ENCODE results near the gene ILF3. TPM values are rescaled to one million over a fixed set of nuclear protein-coding genes. Genes with fewer than 3 reads are reported as not detected.
A peak's percentile ranks its signal among the peaks of the same experiment; 100 is the strongest.

The ILF3 gene
- total RNA-seq, 1 donor from 2014 or later, result 106 TPM

- Histone ChIP-seq H3K27ac (replicated peaks) (no peak overlapping the region), H3K9me3 (replicated peaks) (no peaks in the 10 kb centered on the region), H3K4me1 (peaks cover 14% of the 10 kb centered on the region), H3K27me3 (ENCODE audit: low read depth) (no peaks in the 10 kb centered on the region), H3K36me3 (peaks cover 28% of the 10 kb centered on the region), H3K4me3 (peak overlapping the region; percentile 58)
- intact Hi-C loops (cut with micrococcal nuclease), result no loop called here
- no peak for TF ChIP-seq CTCF (IDR thresholded peaks at IDR 0.05; ENCODE audit: borderline replicate concordance)
- DNase-seq, result no peak
These were observed 40.7 kb downstream of the ILF3 start for GRCh38 chr19:10694706-10695307.

GRCh38 chr19:10695401-10696398, 41.6 kb downstream of the ILF3 start:
- Histone ChIP-seq H3K27ac (replicated peaks) (no peak overlapping the region), H3K4me3 (peak overlapping the region; percentile 58), H3K9me3 (replicated peaks) (no peaks in the 10 kb centered on the region), H3K4me1 (peaks cover 15% of the 10 kb centered on the region), H3K27me3 (ENCODE audit: low read depth) (no peaks in the 10 kb centered on the region), H3K36me3 (peaks cover 19% of the 10 kb centered on the region)
- TF ChIP-seq CTCF (IDR thresholded peaks at IDR 0.05; ENCODE audit: borderline replicate concordance), result no peak
- DNase-seq, result peak; percentile 93
- intact Hi-C loops (cut with micrococcal nuclease), result no loop called here

- no peak overlapping the region for H3K27ac ChIP-seq (replicated peaks)
- no peaks in the 10 kb centered on the region for H3K27me3 ChIP-seq (ENCODE audit: low read depth)
- H3K4me1 ChIP-seq, result peaks cover 33% of the 10 kb centered on the region
- H3K9me3 ChIP-seq (replicated peaks), result no peaks in the 10 kb centered on the region
- intact Hi-C loops (cut with micrococcal nuclease), result no loop called here
- peak; percentile 65 for TF ChIP-seq CTCF (IDR thresholded peaks at IDR 0.05; ENCODE audit: borderline replicate concordance)
- peaks cover 5% of the 10 kb centered on the region for H3K36me3 ChIP-seq
- no peak overlapping the region for H3K4me3 ChIP-seq
- DNase-seq, result no peak
These were observed 45.6 kb downstream of the ILF3 start for GRCh38 chr19:10699650-10700335.

- peaks cover 18% of the 10 kb centered on the region for H3K4me1 ChIP-seq
- peak overlapping the region; percentile 94 for H3K4me3 ChIP-seq
- peaks cover 5% of the 10 kb centered on the region for H3K36me3 ChIP-seq
- H3K9me3 ChIP-seq (replicated peaks), result no peaks in the 10 kb centered on the region
- no peaks in the 10 kb centered on the region for H3K27me3 ChIP-seq (ENCODE audit: low read depth)
- TF ChIP-seq CTCF (IDR thresholded peaks at IDR 0.05; ENCODE audit: borderline replicate concordance), result no peak
- peak overlapping the region; percentile 84 for H3K27ac ChIP-seq (replicated peaks)
- no peak for DNase-seq
- intact Hi-C loops (cut with micrococcal nuclease), result no loop called here
These were observed 47.9 kb downstream of the ILF3 start for GRCh38 chr19:10701955-10702525.

- intact Hi-C loops (cut with micrococcal nuclease), result no loop called here
- no peaks in the 10 kb centered on the region for H3K27me3 ChIP-seq (ENCODE audit: low read depth)
- peaks cover 27% of the 10 kb centered on the region for H3K36me3 ChIP-seq
- no peaks in the 10 kb centered on the region for H3K9me3 ChIP-seq (replicated peaks)
- no peak overlapping the region for H3K4me3 ChIP-seq
- H3K27ac ChIP-seq (replicated peaks), result no peak overlapping the region
- H3K4me1 ChIP-seq, result peaks cover 5% of the 10 kb centered on the region
- no peak for DNase-seq
- no peak for TF ChIP-seq CTCF (IDR thresholded peaks at IDR 0.05; ENCODE audit: borderline replicate concordance)
These were observed 52.8 kb downstream of the ILF3 start for GRCh38 chr19:10706990-10707389.

Data from left ventricle myocardium inferior (tissue), 1 donor.